ENCODE results near the gene GAA.

DNA sequence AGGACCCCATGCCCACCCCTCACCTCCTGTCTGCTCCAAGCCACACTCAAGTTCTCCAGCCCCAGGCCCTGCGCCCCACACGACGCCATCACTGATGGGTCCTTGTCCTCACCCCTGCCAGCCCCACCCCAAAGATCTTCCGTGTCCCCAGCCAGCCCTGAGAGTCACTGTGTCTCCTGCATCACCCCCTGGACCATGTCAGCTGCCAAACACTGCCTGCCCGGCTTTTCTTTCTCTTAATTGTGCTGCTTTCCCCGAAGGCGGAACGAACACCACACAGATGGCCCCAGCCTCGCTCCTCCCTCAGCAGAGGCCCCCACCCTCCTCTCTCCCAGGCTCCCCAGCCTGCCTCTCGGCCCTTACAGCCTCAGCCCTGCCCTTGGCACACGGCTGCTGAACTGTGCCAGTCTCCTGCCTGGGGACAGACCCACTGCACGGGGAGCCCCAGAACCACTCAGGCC is 4.8 kb upstream of the GAA start:
- TF ChIP-seq, protein P1, sequence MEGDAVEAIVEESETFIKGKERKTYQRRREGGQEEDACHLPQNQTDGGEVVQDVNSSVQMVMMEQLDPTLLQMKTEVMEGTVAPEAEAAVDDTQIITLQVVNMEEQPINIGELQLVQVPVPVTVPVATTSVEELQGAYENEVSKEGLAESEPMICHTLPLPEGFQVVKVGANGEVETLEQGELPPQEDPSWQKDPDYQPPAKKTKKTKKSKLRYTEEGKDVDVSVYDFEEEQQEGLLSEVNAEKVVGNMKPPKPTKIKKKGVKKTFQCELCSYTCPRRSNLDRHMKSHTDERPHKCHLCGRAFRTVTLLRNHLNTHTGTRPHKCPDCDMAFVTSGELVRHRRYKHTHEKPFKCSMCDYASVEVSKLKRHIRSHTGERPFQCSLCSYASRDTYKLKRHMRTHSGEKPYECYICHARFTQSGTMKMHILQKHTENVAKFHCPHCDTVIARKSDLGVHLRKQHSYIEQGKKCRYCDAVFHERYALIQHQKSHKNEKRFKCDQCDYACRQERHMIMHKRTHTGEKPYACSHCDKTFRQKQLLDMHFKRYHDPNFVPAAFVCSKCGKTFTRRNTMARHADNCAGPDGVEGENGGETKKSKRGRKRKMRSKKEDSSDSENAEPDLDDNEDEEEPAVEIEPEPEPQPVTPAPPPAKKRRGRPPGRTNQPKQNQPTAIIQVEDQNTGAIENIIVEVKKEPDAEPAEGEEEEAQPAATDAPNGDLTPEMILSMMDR (IDR thresholded peaks at IDR 0.05): no peak
- TF ChIP-seq EZH2 (IDR thresholded peaks at IDR 0.05): no peak
